ENCODE measurements around the gene OXNAD1. TPM values are rescaled to one million over a fixed set of nuclear protein-coding genes. Genes with fewer than 3 reads are reported as not detected.

The OXNAD1 gene
- total RNA-seq, 4 donors from 2014 or later: 10.3 to 17.8 (median 13.3) TPM

DNA sequence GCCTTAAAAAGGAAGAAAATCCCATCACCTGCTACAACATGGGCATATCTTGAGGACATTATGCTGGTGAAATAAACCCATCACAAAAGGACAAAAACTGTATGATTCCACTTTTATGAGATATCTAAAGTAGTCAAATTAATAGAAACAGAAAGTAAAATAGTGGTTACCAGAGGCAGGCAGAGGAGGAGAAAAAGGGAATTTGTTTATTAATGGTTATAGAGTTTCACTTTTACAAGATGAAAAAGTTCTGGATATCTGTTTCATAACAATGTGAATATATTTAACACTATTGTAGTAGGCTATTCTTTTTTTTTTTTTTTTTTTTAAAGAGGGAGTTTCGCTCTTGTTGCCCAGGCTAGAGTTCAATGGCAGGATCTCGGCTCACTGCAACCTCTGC lies 40.7 kb upstream of the OXNAD1 start:
- Histone ChIP-seq H3K9me3 (no peaks in the 10 kb centered on the region), H3K4me3 (no peak overlapping the region), H3K27me3 (no peaks in the 10 kb centered on the region), H3K4me1 (no peaks in the 10 kb centered on the region), H3K36me3 (peaks cover 23% of the 10 kb centered on the region), H3K27ac (no peak overlapping the region)
- 91% methylated on average over 2 of the region's 2 CpGs for WGBS
- TF ChIP-seq POLR2A (IDR thresholded peaks at IDR 0.05) (no peak), EP300 (IDR thresholded peaks at IDR 0.05) (no peak), POLR2AphosphoS5 (IDR thresholded peaks at IDR 0.05) (no peak)
- TF ChIP-seq, protein P1, sequence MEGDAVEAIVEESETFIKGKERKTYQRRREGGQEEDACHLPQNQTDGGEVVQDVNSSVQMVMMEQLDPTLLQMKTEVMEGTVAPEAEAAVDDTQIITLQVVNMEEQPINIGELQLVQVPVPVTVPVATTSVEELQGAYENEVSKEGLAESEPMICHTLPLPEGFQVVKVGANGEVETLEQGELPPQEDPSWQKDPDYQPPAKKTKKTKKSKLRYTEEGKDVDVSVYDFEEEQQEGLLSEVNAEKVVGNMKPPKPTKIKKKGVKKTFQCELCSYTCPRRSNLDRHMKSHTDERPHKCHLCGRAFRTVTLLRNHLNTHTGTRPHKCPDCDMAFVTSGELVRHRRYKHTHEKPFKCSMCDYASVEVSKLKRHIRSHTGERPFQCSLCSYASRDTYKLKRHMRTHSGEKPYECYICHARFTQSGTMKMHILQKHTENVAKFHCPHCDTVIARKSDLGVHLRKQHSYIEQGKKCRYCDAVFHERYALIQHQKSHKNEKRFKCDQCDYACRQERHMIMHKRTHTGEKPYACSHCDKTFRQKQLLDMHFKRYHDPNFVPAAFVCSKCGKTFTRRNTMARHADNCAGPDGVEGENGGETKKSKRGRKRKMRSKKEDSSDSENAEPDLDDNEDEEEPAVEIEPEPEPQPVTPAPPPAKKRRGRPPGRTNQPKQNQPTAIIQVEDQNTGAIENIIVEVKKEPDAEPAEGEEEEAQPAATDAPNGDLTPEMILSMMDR (IDR thresholded peaks at IDR 0.05): no peak
- DNase-seq (ENCODE audit: low spot score in 2 of 2): no peak

DNA sequence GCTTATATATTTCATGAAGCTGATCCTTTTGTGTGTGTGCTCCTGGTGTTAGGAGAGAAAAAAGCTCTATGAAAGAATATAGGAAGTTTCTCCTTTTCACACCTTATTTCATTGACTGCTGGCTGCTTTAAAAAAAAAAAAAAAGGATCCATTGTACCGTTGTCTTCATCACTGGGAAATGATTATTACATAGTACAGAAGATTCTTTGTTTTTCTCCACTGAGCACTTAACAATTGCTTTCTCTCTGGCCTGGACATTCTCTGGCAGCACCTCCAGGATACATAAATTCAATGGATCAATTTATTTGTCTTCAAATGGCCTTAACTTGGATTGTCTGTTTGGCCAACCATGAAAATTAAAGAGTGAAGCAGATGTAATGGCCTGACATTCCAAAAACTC lies 37.4 kb upstream of the OXNAD1 start:
- Histone ChIP-seq H3K27me3 (no peaks in the 10 kb centered on the region), H3K9me3 (no peaks in the 10 kb centered on the region), H3K4me1 (no peaks in the 10 kb centered on the region), H3K4me3 (no peak overlapping the region), H3K36me3 (peaks cover 5% of the 10 kb centered on the region), H3K27ac (no peak overlapping the region)
- no peak for DNase-seq (ENCODE audit: low spot score in 2 of 2)
- 41% methylated on average over 1 of the region's 1 CpG for WGBS
- no peak for TF ChIP-seq POLR2AphosphoS5 (IDR thresholded peaks at IDR 0.05)
- TF ChIP-seq POLR2A (IDR thresholded peaks at IDR 0.05): no peak
- no peak for TF ChIP-seq EP300 (IDR thresholded peaks at IDR 0.05)
- TF ChIP-seq, protein P1 (IDR thresholded peaks at IDR 0.05): no peak

DNA sequence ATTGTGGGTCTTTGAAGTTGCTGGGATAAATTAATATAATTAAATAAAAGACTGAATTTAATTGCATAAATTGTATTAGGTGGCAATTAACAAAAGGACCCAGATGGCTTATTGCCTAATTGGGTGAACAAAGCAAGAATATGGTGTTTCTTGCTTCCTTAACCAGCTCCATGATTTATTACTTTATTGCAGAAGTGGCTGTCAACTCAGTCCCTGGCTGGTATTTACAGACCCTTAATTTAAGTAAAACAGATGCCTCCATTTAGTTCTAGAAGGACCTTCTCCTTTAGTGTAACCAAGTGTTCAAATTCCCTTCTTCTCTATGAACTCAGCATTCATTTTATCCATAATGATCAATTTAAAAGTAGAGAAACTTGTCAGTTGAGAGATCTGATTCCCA lies 35.3 kb upstream of the OXNAD1 start:
- H3K27ac ChIP-seq: no peak overlapping the region
- no peaks in the 10 kb centered on the region for H3K9me3 ChIP-seq
- no peak overlapping the region for H3K4me3 ChIP-seq
- TF ChIP-seq EP300 (IDR thresholded peaks at IDR 0.05) (no peak), POLR2A (IDR thresholded peaks at IDR 0.05) (no peak), POLR2AphosphoS5 (IDR thresholded peaks at IDR 0.05) (no peak)
- TF ChIP-seq, protein P1 (IDR thresholded peaks at IDR 0.05): no peak
- no peaks in the 10 kb centered on the region for H3K4me1 ChIP-seq
- no peaks in the 10 kb centered on the region for H3K36me3 ChIP-seq
- DNase-seq (ENCODE audit: low spot score in 2 of 2): no peak
- no peaks in the 10 kb centered on the region for H3K27me3 ChIP-seq

DNA sequence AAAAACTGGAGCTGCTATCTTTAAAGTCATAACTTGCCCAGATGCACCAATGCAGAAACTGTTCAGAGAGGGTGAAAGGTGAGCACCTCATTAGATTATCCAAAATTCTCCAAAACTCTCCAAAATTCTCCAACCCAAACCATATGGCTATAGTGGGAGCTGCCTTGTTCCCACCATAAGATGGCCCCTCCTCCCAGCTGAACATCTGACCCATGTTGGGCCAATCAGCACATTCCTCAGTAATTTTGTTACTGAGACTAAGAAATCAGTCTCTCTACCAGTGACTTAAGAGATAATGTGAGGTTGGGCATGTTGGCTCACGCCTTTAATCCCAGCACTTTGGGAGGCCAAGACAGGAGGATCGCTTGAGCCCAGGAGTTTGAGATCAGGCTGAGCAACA lies 33.0 kb upstream of the OXNAD1 start:
- Histone ChIP-seq H3K4me3 (no peak overlapping the region), H3K4me1 (no peaks in the 10 kb centered on the region), H3K9me3 (no peaks in the 10 kb centered on the region), H3K36me3 (no peaks in the 10 kb centered on the region), H3K27ac (no peak overlapping the region), H3K27me3 (no peaks in the 10 kb centered on the region)
- peak in 1 of 2 donors; percentile 48 for DNase-seq (ENCODE audit: low spot score in 2 of 2)
- WGBS: 96% methylated on average over 2 of the region's 2 CpGs
- TF ChIP-seq, protein P1 (IDR thresholded peaks at IDR 0.05): no peak
- TF ChIP-seq EP300 (IDR thresholded peaks at IDR 0.05) (no peak), POLR2AphosphoS5 (IDR thresholded peaks at IDR 0.05) (no peak), POLR2A (IDR thresholded peaks at IDR 0.05) (no peak)

DNA sequence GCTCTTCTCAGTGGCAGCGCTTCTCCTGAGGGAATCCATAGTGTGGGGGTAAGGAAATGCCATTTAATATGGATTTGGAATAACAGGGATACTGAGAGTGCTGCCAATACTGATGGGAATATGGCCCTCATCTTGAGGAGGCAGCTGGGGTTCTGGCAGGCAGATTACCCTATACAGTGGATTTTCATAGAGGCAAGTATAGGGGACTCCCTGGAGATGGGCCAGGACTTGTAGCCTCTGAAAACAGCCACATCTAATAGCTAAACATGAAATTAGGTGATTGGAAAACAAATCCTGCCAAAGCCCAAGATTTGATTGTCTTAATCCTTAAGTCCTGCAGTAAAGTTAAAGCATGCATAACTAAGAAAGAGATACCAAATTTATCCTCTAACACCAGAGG lies 31.2 kb upstream of the OXNAD1 start:
- Histone ChIP-seq H3K27ac (no peak overlapping the region), H3K4me3 (no peak overlapping the region), H3K9me3 (no peaks in the 10 kb centered on the region), H3K4me1 (no peaks in the 10 kb centered on the region), H3K36me3 (no peaks in the 10 kb centered on the region), H3K27me3 (no peaks in the 10 kb centered on the region)
- 100% methylated on average over 1 of the region's 1 CpG for WGBS
- no peak for DNase-seq (ENCODE audit: low spot score in 2 of 2)
- TF ChIP-seq POLR2A (IDR thresholded peaks at IDR 0.05) (no peak), POLR2AphosphoS5 (IDR thresholded peaks at IDR 0.05) (no peak), EP300 (IDR thresholded peaks at IDR 0.05) (no peak)
- TF ChIP-seq, protein P1 (IDR thresholded peaks at IDR 0.05): no peak

All from suprapubic skin (tissue), 4 donors.